NCI-H524 (cell line): ENCODE results near the gene PHYHIPL.
"Not testable (repeated sequence)": the region's sequence is repeated elsewhere in the genome, so short reads cannot be mapped to it uniquely, and the experiment has no call there.

Experiments used
- DNase-seq, 2 experiments: peaks; one replicate each; lab custom pipeline; 2025; lab: John Stamatoyannopoulos, UW

Gene PHYHIPL

DNA sequence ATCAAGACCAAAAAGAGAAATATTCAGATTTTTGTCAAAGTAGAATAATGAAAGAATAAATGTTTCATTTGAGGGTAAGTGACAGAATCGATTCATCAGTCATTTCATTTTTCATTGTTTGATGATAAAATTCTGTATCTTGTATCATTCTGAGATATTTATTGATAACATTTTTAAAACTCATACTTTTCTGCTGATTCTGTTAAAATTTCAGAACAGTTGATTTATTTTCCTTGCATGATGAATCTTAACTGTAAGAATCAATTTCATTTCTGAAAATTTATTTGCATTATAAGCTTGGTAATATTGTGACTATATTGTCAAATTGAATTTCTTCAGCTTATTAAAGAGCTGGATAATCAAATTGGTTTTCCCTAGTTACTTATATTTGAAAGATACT lies 13.9 kb downstream of the PHYHIPL start:
- DNase-seq, result no peak

DNA sequence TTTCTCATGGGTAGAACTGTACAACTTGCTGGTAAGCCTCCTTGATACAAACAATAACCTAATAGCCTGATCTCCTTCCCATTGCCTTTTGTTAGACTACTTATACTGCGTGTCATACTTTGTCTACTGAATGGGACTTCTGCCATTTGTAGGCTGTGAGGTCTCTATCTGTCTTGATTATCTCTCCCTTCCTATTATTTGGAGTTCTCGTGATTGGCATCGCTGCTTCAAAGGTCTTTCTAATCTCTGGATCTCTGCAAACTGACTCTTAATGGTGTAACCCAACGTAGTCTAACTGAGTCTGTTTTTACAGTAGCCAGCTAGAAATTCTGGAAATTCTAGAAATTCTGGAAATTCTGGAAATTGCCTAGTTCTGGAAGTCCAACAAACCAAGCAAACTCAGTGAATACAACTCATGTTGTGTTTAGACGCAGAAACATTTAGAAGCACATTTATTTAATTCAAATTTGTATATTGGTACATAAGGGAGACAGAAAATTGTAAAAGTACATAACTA lies 29.8 kb downstream of the PHYHIPL start:
- DNase-seq, result no peak

DNA sequence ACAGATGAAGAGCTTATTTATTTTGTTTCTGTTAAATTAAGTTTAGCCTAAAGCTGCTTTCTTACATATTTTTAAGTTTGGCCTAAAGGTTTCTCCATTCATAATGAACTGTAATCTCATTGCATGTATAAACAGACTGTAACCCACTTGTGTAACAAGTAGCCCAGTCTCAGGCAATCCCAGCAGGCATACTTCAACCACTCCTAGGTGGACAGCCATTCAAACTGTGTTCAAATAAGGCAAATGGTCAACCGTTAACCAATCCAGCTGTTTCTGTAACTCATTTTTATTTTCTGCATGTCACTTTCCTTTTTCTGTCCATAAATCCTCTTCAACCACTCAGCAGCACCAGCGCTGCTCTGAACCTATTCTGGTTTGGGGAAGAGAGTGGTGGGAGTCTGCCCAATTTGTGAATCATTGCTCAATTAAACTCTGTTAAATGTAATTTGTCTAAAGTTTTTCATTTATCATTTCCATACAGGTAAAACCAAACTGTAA lies 35.9 kb downstream of the PHYHIPL start:
- no peak for DNase-seq

DNA sequence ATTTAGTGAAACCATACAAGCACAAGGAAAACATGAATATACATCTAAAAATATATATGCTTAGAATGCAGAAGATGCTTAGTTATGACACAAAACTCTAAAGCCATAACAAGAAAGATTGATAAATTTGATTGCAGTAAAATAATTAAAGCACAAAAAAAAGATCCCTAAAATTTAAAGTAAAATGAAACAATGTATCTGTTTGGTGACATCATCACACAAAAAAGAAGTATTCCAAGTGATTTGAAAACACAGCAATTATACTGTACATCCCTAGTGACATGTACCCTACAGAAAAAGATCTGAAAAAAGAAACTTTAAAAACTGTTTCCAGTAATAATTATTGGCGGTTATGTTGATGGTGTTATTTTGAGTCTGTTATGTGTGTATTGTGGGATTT lies 37.7 kb downstream of the PHYHIPL start:
- no peak for DNase-seq

DNA sequence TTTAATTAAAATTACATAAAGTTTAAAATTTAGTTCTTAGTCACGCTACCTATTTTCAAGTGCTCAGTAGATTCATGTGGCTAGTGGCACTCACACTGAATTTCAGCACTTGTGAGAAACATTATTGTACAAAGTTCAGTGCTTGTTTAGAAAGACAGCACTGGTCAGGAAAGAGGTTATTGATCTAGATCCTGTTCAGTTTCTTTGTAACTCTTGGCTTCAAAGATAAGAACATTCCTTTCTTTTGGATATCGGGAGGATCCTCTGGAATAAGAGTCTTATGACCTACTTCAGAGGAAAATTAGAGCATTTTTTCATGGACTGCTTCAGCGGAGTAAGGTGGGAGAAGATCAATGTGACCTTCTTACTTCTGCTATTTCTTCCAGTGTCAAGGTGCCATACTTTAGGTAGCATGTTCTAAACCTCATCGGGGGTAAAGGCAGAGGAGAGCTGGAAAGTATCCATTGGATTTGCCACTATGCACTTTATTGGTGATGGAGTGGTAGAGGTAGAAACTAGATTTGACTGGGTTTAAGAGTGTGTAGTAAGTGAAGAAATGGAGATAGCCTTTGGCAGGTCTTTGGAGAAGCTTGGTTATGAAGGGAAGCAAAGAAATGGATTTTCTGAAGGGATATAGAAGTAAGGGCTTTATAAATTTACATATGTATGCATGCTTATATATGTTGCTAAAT lies 39.9 kb downstream of the PHYHIPL start:
- DNase-seq, result no peak

DNA sequence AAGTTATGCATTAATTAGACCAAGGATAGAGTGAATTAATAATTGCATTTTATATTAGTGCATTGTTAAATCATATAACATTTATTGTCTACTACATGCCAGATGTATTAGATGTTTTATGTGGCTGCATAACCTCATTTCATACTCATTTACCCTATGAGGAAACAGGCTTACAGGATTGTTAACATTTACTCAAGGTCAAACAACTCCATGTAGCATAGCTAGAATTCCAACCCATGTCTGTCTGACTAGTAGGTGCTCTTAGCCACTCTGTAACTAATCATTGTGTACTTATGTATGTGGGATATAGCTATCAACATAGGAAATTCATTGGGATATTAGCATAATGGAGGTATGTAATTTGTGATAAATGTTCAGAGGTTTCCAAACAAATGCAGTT lies 46.3 kb downstream of the PHYHIPL start:
- no peak for DNase-seq

DNA sequence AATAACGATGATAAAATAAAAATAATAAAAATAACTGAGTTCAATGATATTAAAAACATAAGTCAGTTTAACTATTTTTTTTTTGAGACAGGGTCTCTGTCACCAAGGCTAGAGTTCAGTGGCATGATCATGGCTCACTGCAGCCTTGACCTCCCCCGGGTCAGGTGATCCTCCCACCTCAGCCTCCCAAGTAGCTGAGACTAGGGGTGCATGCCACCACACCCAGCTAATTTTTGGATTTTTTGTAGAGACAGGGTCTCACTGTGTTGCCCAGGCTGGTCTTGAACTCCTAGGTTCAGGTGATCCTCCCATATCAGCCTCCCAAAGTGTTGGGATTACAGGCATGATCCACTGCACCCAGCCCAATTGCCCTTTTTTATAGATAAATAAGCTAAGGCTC lies 47.2 kb downstream of the PHYHIPL start:
- DNase-seq, result not testable (repeated sequence)

DNA sequence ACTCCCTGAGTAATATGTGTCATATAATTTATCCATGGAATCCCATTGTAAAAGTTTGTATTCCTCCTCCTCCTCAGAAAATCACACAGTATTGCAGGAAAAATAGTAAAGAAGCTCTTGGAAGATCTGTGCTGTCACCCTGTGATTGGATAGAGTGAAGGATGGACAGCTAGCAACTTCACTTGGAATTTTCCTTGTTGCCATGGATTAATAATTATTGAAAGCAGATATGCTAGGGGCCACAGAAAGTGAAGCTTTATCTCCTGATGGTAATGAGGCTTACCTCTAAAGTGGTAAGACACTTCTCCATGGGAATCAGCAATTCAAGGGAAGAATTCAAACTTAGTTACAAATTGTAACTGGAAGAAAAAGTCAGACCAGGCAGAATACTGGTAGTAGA lies 48.8 kb downstream of the PHYHIPL start:
- DNase-seq, result no peak

DNA sequence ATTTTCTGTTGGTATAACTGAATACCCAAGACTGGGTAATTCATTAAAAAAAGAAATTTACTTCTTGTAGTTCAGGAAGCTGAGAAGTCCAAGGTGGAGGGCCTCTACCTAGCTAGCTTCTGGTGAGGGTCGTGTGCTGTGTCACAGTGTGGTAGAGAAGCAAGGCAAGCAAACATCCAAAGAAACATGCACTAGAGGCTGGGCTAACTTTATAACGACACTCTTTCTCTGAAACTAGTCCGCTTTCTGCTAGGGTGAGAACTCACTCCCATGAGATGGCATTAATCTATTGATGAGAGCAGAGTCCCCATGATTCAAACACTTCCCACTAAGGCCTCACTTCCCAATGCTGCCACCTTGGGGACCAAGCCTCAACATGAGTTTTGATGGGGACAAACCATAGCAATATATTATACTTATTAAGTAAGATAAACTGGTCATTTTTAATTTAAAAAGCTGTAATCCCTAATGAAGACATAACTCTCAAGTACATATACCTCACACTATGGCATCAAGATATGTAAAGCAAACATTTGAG lies 50.8 kb downstream of the PHYHIPL start:
- DNase-seq, result peak in 1 of 2 experiments; percentile 0

DNA sequence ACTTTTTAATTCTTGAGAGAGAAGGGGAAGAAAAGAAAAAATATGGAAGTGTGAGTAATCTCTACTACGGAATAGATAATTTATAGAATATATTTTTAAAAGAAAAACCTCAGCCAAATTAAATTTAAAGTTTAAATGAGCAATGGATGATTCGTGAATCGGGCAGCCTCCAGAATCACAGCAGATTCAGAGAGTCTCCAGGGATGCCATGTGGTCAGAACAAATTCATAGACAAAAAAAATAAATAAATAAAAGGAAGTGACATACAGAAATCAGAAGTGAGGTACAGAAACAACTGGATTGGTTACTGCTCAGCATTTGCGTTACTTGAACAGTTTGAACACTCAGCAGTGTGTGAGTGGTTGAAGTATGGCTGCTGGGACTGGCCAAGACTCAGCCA lies 53.0 kb downstream of the PHYHIPL start:
- DNase-seq, result no peak

DNA sequence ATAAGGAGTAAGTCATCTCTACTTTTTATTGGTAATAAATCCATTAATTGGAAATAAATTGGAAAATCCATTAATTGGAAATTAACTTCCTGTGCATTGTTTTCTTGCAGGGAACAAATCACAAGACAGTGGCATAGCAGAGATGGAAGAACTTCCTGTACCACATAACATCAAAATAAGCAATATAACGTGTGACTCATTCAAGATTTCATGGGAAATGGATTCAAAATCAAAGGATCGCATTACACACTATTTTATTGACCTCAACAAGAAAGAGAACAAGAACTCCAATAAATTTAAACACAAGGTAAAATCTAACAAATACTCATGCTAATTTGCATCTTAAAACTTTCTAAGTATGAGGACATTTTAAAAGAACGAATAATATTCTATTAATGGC lies 57.8 kb downstream of the PHYHIPL start:
- no peak for DNase-seq

DNA sequence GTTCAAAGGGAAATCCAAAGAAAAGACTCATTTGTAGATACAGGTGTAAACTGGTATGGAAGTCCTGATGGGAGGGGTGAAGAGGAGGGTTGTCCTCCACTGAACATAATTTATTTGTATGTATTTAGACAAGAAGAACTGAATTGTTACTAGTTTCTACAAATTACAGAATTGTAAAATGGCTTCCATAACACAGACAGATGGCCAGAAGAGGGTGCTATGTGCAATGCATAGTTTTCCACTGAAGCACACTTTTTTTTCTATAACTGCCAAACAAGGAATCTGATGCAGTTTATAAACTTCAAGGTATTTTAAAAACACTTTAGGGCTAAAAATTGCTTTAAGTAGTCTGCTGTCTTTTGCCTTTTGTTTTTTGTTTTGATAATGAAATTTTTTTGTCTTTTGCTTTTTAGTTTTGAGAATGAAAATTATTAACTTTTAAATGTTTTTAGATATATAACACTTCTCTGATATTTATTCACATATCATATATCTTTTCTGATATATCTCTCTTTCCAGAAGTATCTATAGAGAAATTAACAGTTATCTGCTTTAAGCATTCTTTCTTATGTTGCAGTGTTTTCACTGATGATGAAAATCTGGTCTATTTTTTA lies 58.5 kb downstream of the PHYHIPL start:
- DNase-seq, result peak in 1 of 2 experiments; percentile 5

DNA sequence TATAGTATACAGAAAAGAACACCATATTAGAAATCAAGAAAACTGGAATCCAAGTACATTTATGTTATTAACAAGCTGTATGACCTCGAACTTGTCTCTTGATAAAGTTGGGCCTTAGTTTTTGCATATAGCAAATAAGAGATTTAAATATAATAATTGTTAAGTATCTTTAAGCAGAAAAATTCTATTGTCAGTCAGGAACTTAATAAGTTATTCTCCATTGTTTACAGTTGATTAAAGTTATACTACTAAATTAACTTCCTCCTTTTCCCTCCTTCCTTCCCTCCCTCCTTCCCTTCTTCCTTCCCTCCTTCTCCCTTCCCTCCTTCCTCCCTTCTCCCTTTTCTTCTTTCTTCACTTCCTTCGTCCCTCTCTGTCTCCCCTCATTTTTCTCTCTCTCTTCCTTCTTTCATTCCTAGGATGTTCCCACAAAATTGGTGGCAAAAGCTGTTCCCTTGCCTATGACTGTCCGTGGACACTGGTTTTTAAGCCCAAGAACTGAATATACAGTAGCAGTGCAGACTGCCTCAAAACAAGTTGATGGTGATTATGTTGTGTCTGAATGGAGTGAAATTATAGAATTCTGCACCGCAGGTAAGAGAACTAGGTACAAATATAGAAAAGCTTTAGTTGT lies 59.7 kb downstream of the PHYHIPL start:
- no peak for DNase-seq

DNA sequence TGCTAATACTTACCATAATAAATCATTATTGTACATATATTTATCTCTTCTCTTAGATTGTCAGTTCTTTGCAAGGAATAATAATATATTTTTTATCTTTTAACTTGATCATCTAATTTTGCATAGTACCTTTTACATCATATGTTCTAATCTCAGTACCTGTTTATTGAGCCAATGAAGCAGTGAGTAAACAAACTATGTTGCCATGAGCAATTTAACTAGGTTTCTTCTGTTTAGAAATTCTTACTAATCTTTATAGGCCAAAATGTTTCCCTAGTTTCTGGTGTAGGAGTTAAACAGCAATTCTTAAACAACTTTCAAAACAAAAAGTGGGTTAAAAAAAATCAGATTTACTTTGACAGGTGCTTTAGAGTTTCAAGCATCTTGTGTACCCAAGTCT lies 61.3 kb downstream of the PHYHIPL start:
- no peak for DNase-seq

DNA sequence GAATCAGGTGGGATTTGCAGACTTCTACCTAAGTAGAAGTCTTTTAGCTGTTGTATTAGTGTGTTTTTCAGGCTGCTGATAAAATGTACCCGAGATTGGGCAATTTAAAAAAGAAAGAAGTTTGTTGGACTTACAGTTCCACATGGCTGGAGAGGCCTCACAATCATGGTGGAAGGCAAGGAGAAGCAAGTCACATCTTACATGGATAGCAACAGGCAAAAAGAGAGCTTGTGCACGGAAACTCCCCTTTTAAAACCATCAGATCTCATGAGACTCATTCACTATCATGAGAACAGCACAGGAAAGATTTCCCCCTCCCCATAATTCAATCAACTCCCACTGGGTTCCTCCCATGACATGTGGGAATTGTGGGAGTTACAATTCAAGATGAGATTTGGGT lies 62.7 kb downstream of the PHYHIPL start:
- not testable (repeated sequence) for DNase-seq

DNA sequence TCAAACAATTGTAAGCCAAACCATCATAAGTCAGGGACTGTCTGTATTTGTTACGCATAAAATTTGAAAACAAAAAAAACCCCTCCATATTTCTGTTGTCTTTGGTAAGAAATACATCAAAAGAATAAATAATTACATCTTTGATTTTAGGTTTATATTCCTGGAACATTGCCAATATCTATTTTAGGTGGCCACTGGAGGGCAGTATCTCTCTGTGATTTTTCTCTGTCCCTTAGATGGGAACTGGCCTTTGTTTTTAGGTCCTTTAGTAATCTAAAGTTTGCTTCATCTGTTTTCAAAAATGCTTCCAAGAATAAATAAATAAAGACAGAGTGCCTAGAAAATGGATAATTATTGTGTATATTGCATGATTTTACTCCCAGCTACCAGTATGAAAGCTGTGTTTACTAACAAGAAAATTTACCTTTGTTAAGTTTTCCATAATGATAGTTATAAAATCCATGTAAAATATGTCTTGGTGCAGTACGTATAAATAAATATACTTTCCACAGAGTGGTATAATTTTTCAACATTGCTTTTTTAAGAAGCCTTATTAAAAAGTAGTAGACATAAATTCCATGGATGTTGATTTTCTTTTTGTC lies 64.2 kb downstream of the PHYHIPL start:
- DNase-seq, result no peak

DNA sequence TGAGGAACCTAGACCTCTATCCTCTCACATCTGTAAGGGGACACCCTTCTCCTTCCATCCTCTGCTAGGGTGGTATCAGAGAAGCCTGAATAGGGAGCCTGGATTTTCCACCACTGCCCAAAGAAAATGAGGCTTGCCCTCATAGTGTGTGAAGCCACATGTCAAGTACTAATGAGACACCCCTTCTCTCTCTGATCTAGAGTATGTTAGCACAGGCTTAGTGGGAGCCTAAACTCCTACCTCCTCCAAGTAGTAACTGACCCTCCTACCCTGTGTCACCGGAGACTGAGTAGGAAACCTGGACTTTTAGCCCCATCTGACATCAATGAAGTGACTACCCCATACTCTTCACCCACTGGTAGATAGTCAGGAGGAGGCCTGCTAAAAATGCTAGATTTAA lies 65.6 kb downstream of the PHYHIPL start:
- no peak for DNase-seq

DNA sequence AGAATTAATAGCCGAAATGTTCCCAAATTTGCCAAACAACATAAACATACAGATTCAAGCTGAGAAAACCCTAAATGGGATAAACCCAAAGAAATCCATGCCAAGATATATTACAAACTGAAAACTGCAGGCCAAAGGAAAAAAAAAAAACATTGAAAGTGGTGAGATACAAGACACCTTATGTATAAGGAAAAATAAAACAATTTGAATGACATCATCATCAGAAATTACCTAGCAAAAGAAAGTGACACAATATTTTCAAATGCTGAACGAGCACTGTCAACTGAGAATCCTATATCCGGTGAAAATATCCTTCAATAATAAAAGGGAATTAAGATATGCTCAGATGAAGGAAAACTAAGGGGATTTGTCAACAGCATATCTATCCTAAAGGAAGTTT lies 66.5 kb downstream of the PHYHIPL start:
- no peak for DNase-seq

DNA sequence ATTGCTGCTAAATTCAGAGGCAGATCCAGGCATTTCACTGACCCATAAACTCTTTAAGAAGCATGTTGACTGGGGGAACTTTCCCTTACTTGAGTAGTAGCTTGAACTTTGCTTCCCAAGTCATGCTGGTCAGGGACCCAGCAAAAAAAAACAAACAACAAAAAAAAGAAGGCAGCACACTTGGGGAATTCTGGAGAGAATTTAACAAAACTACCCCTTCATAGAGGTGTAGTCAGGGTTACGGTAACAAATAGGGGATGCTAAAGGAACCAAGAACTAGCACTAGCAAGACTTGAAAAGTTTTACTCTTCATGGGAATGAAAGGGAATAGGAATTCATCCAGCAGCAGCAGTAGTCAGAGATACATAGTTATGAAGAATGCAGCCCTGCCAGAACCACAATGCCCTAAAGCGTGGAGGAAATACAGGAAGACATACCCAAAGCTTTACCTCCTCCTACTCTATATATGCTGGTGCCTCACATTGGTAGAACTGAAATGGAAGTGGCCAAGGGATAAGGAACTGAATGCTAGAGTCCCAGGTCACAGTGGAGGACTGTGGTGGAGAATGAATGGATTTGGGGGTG lies 67.3 kb downstream of the PHYHIPL start:
- no peak for DNase-seq

DNA sequence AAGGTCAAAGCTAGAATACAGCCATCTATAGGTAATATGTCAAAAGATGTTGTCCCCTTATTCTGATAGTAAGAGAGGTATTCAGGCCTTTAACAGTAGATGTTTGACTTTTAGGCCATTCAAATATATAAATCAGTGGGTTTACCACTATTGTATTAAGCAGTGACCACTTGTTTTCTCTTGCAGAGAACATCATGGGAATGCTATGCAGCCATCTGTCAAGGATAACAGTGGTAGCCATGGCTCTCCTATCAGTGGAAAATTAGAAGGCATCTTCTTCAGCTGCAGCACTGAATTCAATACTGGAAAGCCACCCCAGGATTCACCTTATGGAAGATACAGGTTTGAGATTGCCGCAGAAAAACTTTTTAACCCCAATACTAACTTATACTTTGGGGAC lies 68.4 kb downstream of the PHYHIPL start:
- no peak for DNase-seq

DNA sequence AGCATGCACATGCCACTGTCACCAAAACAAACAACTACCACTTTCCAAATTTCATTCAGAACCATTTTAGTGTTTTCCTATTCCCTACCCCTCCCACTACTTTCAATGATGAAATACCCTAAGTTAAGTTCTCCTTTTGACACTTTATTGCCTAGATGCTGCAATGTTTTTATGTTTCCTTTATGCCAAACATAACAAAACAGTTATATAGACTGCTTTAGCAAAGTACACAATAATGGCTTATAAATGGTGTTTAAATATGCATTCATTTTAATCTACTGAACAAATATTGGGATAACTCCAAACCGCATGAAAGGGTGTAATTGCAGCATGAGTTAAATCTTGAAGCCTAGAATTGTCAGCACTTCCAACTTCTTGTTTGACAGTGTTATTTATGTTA lies 69.2 kb downstream of the PHYHIPL start:
- DNase-seq, result no peak

DNA sequence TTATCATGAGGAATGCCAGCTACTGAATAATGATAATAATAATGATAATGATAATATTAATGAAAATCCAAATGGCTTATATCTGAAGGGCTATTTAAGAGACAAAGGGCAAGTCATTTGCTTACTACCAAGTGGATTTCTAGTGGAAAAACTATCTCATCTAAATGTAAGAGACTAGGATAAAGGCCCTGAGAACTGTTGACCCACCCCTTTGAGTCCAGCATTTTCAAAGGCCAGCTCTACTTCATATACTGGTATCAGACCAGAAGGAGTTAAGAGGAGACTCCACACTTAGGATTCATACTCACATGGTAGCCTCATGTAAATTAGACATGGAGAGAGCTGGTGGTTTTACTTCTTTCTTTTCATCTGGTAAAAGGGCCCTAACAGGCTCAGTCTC lies 76.0 kb downstream of the PHYHIPL start:
- DNase-seq, result no peak
